ENCODE results near the gene NRXN2.

Gene NRXN2

DNA sequence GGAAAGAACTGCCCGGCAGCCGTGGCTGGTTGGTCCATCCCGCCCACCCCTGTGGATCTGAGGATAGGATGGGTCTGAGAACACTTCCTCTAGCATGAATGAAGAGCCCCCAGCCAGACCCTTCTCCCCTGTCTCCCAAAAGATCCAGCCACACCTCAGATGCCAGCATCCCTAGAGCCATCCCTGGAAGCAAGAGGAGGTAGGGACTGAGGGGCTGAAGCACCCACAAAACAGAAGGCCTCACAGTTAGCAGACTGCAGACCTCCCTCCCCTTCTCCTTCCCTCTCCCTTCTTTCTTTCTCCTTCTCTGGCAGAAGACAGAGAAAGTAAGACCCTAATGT lies 1.7 kb downstream of the NRXN2 start:
- Mint-ChIP-seq H3K4me1 (peaks cover 11% of the 10 kb centered on the region), H3K4me3 (no peak overlapping the region), H3K27me3 (peaks cover 12% of the 10 kb centered on the region), H3K27ac (no peak overlapping the region), H3K36me3 (no peaks in the 10 kb centered on the region), H3K9me3 (no peaks in the 10 kb centered on the region)

DNA sequence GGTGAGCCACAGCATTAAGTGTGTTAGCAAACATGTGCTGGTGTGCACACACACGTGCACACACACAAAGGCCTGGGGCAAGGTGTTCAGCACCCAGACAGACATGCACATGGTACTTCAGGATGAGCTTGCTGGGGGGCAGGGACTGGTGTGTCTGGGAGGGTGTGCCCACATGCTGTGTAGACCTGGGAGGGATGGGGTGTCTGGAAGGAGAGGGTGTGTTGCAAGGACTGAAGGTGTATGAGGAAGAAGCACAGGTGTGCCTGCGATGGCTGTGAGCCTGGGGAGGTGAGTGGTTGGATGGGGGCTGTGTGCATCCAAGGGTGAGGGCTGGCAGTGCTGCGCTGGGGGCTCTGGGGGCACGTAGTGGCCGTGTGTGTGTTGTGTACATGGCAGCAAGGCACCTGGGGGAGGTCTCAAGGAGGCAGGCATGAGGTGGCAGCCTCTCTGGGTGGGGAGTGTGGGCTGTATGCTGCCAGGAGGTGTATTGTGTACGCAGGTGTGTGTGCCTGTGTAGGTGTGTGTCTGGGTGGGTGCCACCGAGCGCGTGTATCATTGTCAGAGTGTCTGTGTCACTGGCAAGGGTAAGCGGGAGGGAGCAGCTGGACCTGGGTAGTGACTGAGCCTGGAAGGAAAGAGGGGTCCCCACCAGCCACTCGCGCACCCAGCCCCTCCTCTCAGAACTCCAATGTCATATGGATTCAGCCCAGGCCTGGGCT lies 2.2 kb downstream of the NRXN2 start:
- Mint-ChIP-seq H3K4me1 (peaks cover 11% of the 10 kb centered on the region), H3K27ac (no peak overlapping the region), H3K4me3 (peak overlapping the region; percentile 27), H3K36me3 (no peaks in the 10 kb centered on the region), H3K27me3 (peaks cover 13% of the 10 kb centered on the region), H3K9me3 (no peaks in the 10 kb centered on the region)

DNA sequence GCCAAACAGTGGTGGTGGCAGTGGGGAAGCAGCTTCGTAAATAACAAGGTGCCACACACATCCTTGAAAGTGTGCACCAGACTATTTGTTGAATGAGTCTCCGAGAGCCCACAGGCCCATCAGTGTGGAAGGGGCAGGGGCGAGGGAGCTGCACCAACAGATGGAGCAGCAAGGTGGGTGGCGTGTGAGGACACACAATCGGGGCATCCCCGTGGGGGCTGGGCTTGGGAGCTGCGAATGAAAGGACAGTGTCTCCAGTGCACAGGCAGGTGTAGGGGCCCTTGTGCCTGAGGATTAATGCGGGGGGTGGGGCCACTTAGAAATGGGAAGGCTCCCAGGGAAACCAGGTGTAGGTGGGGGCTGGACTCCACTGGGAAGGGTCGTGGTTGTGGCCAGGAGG lies 2.8 kb downstream of the NRXN2 start:
- H3K27me3 Mint-ChIP-seq: peaks cover 15% of the 10 kb centered on the region
- no peak overlapping the region for H3K4me3 Mint-ChIP-seq
- peaks cover 8% of the 10 kb centered on the region for H3K4me1 Mint-ChIP-seq
- H3K9me3 Mint-ChIP-seq: no peaks in the 10 kb centered on the region
- no peaks in the 10 kb centered on the region for H3K36me3 Mint-ChIP-seq
- no peak overlapping the region for H3K27ac Mint-ChIP-seq

DNA sequence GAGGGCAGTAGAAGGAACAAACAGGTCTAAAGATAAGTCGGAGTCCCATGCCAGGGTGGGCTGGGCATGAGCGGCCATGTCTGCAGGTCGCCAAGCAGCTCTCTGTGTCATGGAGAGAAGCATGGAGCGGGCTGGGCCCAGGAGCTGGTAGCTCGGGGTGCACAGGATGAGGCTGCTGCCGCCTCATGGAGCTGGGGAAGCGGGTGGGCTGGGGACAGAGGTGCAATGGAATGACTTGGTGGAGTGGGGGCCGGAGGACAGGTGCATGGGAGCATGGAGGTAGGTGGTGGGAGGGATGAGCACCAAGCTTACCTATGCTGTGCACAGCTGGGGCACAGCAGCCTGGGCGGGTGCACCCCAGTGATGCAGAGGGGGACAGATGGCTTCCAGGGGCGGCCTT lies 3.6 kb downstream of the NRXN2 start:
- no peaks in the 10 kb centered on the region for H3K9me3 Mint-ChIP-seq
- peaks cover 21% of the 10 kb centered on the region for H3K27me3 Mint-ChIP-seq
- H3K36me3 Mint-ChIP-seq: no peaks in the 10 kb centered on the region
- no peak overlapping the region for H3K27ac Mint-ChIP-seq
- no peak overlapping the region for H3K4me3 Mint-ChIP-seq
- peaks cover 5% of the 10 kb centered on the region for H3K4me1 Mint-ChIP-seq

DNA sequence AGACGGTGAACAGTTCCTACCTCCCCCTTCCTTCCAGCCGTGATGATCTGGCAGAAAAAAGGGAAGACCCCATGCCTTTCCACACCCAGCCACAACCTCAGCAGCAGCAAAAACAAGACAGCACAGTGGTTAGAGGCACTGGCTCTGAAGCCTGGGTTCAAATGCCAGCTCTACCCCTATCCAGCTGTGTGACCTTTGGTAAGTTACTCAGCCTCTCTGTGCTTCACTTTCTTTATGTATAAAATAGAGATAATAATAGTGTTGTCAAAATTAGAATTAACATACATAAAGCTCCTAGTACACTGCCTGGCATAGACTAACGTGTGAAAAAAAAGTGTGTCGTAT lies 4.2 kb downstream of the NRXN2 start:
- Mint-ChIP-seq H3K4me3 (no peak overlapping the region), H3K36me3 (no peaks in the 10 kb centered on the region), H3K9me3 (no peaks in the 10 kb centered on the region), H3K27me3 (peaks cover 27% of the 10 kb centered on the region), H3K27ac (no peak overlapping the region), H3K4me1 (peaks cover 6% of the 10 kb centered on the region)

DNA sequence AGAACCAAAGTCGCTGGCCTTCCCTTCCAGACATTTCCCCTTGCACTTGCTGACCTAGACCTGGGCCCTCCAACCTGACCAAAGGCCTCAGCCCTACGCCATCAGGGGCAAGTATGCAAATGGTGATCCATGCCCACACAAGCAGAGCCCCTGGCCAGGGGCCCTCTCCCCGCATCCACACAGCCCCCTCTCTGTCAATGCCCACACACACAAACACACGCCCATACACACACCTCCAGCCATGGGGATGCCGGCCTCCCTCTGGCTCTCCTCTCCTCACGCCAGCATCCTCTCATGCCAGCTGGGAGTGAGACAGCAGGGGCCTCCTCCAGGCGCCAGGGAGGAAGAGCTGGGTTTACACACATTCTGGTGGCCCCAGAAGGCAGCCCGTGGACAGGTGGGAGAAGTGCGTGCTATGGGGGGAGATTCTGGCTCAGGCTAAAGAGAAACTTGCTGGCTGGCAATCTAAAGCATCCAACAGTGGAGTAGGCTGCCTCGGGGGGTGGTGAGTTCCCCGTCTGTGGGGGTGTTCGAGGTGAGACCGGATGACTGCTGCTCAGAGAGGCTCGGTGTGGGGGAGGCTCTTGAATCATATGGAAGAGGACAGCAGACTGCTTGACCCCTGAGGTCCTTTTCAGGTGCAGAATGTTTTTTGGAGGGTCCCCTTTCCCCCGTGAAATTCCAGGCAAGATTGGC lies 4.8 kb downstream of the NRXN2 start:
- H3K4me1 Mint-ChIP-seq: peaks cover 6% of the 10 kb centered on the region
- no peak overlapping the region for H3K27ac Mint-ChIP-seq
- peaks cover 27% of the 10 kb centered on the region for H3K27me3 Mint-ChIP-seq
- no peaks in the 10 kb centered on the region for H3K36me3 Mint-ChIP-seq
- H3K4me3 Mint-ChIP-seq: no peak overlapping the region
- no peaks in the 10 kb centered on the region for H3K9me3 Mint-ChIP-seq

DNA sequence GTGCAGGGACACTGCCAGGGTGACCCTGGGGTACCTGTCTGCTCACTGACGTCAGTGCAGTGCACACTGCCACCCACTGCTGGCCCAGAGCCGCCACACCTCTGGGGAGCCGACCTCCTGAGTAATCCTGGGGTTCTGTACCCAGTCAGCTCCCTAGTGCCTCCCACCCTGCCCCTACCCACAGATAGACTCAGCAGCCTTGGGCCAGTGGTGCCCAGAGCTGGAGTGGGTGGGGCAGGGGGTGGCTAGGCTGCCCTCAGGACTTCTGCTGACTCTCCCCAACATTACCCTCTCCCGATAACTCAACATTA lies 5.8 kb downstream of the NRXN2 start:
- Mint-ChIP-seq H3K4me1 (peaks cover 8% of the 10 kb centered on the region), H3K4me3 (no peak overlapping the region), H3K27ac (peak overlapping the region; percentile 33), H3K9me3 (no peaks in the 10 kb centered on the region), H3K27me3 (peaks cover 25% of the 10 kb centered on the region), H3K36me3 (no peaks in the 10 kb centered on the region)

DNA sequence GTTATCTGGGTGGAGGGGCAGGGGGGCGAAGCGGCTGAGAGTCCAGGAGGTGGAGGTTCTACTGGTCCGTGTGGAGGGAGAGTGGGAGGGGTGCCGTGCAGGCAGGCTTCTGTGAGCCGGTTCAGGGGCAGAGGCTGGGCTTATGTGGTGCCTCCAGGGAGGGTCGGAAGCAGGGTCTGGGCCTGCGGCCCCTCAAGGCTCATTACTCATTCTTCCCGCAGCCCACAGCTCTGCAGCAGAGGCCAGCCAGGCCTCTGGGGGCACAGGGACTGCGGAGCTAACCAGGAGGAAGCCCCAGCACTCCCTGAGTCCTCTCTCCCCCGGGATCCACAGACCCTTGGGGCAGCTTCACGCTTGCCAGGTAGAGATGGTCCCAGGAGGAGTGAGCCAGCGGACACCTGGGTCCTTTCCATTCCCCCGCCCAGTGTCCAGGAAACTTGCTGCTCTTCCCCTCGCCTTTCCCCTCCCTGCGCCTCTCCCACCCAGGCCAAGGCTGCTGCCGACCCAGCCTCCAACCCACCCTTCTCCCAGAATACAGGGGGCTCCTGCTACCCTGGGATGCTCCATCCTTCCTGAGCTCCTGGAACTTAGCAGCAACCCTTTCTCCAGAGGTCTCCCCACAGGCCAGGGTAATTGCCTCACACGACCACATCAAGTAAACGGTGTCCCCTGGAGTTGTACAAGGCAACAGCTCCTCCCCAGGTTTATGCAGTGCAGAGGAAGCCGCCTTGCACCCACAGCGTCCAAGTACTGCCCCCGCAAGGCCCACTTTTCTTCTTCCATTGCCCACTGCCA lies 6.3 kb downstream of the NRXN2 start:
- H3K27ac Mint-ChIP-seq: peak overlapping the region; percentile 33
- no peak overlapping the region for H3K4me3 Mint-ChIP-seq
- H3K4me1 Mint-ChIP-seq: peaks cover 13% of the 10 kb centered on the region
- no peaks in the 10 kb centered on the region for H3K36me3 Mint-ChIP-seq
- peaks cover 29% of the 10 kb centered on the region for H3K27me3 Mint-ChIP-seq
- H3K9me3 Mint-ChIP-seq: no peaks in the 10 kb centered on the region

DNA sequence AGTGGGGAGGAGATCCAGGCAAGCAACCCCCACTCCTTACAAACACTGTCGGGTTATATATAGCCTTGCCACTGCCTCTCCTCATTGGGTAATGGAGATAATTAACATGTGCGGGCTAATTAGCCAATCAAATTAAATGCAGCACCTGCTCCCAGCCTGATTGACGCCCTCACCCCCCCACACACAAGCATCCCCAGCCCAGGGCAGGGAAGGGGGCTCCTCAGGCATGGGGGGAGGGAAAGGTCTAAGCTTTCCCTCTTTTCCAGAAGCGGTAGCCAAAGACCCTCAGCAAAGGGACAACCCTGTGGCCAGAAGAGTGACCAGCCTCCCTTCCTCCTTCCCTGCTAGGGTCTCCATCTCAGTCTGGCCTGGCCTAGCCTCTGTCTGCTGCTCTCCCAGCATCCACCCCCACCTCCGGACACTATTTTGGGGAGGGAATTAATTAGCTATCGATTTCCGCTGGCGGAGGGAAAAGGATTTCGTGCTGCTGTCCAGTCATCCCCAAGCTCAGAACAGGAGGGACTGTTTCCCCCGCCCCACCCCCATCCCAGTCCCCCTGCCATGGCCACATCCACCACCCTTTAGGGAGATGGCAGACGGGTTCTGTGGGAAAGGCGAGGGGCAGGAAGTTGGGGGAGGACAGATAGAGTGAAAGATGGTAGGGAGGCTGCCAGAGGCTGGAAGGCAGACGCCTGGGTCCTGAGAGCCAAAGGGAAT lies 7.1 kb downstream of the NRXN2 start:
- Mint-ChIP-seq H3K27ac (no peak overlapping the region), H3K36me3 (no peaks in the 10 kb centered on the region), H3K4me1 (peaks cover 16% of the 10 kb centered on the region), H3K9me3 (no peaks in the 10 kb centered on the region), H3K4me3 (no peak overlapping the region), H3K27me3 (peaks cover 35% of the 10 kb centered on the region)

DNA sequence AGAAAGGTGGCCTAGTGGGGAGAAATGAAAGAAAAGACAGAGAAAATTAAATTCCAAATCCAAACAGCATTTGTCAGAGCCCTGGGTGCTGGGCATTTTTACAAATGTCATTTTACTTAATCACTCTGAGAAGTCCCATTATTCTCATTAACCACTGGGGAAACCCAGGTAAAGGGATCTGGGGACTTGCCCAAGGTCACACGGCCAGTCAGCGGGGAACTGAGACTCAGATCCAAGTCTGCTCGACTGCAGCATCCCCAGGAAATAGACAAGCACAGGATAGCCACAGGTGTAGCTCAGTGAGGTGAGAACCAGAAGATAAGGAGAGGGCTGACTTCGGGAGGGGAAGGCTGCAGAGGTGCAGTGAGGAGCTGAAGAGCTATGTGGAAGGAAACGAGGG lies 7.9 kb downstream of the NRXN2 start:
- no peaks in the 10 kb centered on the region for H3K9me3 Mint-ChIP-seq

DNA sequence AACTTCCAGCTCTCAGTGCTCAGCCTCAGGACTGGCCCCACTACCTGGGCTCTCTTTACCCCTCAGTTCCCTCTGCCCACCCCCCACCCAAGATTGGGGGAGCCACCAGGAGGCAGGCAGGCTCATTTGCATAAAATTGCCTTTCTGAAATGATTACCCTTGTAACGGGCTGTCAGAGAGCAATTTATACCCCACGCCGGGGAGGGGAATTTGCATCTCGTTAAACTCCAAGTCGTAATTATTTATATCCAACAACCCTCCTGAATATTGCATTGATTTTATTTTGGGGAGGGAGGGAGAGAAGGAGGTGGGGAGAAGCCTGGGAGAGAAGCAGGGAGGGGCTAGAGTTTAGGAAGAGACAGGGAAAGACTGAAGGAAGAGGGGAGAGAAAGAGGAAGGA lies 8.3 kb downstream of the NRXN2 start:
- Mint-ChIP-seq H3K27me3 (peaks cover 42% of the 10 kb centered on the region), H3K36me3 (no peaks in the 10 kb centered on the region), H3K4me3 (no peak overlapping the region), H3K27ac (no peak overlapping the region), H3K9me3 (no peaks in the 10 kb centered on the region), H3K4me1 (peaks cover 16% of the 10 kb centered on the region)

More for the DNA sequence above, 7.9 kb downstream of the NRXN2 start:
- Mint-ChIP-seq H3K4me1 (peaks cover 16% of the 10 kb centered on the region), H3K4me3 (no peak overlapping the region), H3K27me3 (peaks cover 41% of the 10 kb centered on the region), H3K36me3 (no peaks in the 10 kb centered on the region), H3K27ac (peak overlapping the region; percentile 5)

DNA sequence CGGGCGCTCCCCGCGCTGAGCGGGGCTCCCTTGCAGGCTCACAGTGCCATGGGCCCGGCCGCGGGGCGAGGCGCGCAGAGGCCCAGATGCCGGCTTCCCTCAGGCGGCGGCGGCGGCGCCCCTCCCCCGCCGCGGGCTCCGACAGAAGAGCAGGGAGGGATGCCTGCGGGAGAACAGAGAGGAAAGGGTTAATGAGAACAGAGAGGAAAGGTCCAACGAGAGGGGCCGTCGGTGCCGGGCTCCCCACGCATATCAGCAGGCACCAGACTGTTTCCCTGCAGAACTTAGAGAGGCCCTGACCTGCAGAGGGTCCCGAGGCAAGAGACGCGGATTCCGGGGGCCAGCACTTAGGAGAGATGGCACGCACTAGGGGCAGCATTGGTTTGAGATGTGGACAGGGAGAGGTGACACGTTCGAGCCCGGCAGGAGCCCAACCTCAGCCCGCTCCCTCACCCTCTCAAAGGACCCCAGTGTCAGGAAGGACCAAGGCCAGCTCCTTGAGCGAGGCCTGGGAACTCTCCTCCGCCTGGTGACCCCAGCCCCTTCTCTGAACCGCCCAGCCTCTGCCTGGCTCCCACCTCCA lies 9.1 kb downstream of the NRXN2 start:
- H3K27ac Mint-ChIP-seq: no peak overlapping the region
- peak overlapping the region; percentile 53 for H3K4me3 Mint-ChIP-seq
- H3K27me3 Mint-ChIP-seq: peaks cover 46% of the 10 kb centered on the region
- no peaks in the 10 kb centered on the region for H3K36me3 Mint-ChIP-seq
- H3K9me3 Mint-ChIP-seq: no peaks in the 10 kb centered on the region
- peaks cover 16% of the 10 kb centered on the region for H3K4me1 Mint-ChIP-seq

DNA sequence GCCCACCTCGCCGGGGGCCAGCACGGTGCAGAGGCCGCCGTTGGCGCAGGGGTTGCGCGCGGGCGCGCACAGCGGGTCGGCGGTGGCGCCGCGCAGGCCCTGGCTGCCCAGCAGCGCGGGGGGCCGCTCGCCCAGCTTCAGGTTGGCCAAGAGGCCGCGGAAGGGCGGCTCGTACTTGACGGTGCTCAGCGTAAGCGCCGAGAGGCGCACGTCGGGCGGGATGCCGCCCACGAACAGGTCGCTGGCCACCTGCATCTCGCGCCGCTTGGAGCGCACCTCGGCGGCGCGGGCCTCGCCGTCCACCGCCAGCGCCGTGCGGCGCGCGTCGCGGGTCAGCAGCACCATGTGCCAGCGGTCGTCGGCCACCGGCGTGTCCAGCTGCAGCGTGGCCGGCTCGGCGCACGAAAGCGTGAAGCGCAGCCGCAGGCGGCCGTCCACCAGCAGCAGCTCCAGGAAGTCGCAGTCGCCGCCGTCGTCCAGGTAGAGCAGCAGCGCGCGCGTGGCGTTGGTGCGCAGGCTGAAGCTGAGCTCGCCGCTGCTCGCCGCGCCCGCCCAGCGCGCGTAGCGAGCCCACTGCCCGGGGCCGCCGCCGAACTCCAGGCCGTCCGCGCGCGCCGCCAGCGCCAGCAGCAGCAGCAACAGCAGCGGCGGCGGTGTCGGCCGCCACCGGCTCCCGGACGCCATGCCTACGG lies 9.8 kb downstream of the NRXN2 start:
- H3K36me3 Mint-ChIP-seq: peaks cover 2% of the 10 kb centered on the region
- no peaks in the 10 kb centered on the region for H3K9me3 Mint-ChIP-seq
- peaks cover 16% of the 10 kb centered on the region for H3K4me1 Mint-ChIP-seq
- no peak overlapping the region for H3K27ac Mint-ChIP-seq
- no peak overlapping the region for H3K4me3 Mint-ChIP-seq
- peaks cover 49% of the 10 kb centered on the region for H3K27me3 Mint-ChIP-seq

DNA sequence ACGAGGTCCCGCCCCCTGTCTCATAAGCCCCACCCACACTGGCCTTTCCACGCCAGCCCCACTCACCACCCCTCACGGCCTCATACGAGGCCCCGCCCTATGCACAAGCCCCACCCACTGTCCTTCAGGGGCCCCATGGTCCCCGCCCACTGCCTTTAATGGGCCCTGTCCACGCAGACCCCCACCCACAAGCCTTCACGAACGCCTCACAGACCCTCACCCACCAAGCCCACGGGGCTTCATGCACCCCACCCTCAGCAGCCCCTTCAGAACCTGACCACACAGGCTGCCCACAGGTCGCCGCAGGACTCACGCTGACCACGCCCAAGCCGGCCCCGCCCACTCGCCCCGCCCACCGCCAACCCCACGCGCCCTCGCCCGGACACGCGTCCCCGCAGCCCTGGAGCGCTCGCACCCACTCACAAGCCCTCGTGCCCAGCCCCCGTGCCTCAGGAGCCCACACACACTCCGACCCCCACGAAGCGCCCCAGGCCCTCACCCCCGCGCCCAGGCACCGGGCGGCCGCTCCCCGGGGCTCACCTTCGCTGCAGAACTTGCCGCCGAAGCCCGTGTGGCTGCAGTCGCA lies 10.5 kb downstream of the NRXN2 start:
- Mint-ChIP-seq H3K9me3 (no peaks in the 10 kb centered on the region), H3K36me3 (peaks cover 2% of the 10 kb centered on the region), H3K27ac (peak overlapping the region; percentile 32), H3K4me3 (peak overlapping the region; percentile 26), H3K27me3 (peaks cover 51% of the 10 kb centered on the region), H3K4me1 (peaks cover 16% of the 10 kb centered on the region)

DNA sequence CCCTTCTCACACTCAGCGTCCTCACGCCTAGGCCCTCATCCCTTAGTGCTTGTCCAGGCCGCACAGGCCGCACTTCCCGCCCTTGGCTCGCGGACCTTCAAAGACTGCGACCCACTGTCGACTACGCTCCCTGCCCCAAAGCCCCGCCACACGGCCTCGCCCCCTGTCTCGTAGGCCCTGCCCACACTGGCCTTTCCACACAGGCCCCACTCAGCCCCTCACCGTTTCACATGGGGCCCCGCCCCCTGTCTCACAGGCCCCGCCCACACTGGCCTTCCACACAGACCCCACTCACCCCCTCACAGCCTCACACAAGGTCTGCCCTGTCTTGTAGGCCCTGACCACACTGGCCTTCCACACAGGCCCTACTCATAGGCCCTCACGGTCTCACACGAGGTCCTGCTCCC lies 11.0 kb downstream of the NRXN2 start:
- Mint-ChIP-seq H3K4me3 (peak overlapping the region; percentile 26), H3K27me3 (peaks cover 46% of the 10 kb centered on the region), H3K36me3 (peaks cover 2% of the 10 kb centered on the region), H3K9me3 (no peaks in the 10 kb centered on the region), H3K27ac (peak overlapping the region; percentile 81), H3K4me1 (peaks cover 16% of the 10 kb centered on the region)
